K562 (cell line): ENCODE measurements around the gene LAMP1. TPM values are rescaled to one million over a fixed set of nuclear protein-coding genes. Genes with fewer than 3 reads are reported as not detected.

Experiments
- BCOR ChIP-seq: fragments of 450-650 bp; IDR thresholded peaks from 2 replicates; pipeline ENCODE4 v1.6.1; 2016
- C11orf30 ChIP-seq: fragments of 450-650 bp; IDR thresholded peaks from 2 replicates; pipeline ENCODE4 v1.6.1; 2016; ENCODE audit warnings: low read depth, mild to moderate bottlenecking
- CEBPB ChIP-seq: fragments of 450-650 bp; IDR thresholded peaks from 2 replicates; pipeline ENCODE4 v1.6.1; 2016; ENCODE audit warnings: missing genetic modification characterization, missing compliant biosample characterization
- DDX20 ChIP-seq: fragments of 450-650 bp; IDR thresholded peaks from 2 replicates; pipeline ENCODE4 v1.6.1; 2016; ENCODE audit warnings: missing genetic modification characterization, low read depth, mild to moderate bottlenecking, missing compliant biosample characterization, moderate library complexity
- EP300 ChIP-seq: IDR thresholded peaks from 2 replicates; pipeline ENCODE4 v1.6.1; 2012; ENCODE audit warnings: low read length, improper control_type of control experiment
- FOXA1 ChIP-seq: fragments of 450-650 bp; IDR thresholded peaks from 2 replicates; pipeline ENCODE4 v1.6.1; 2016; ENCODE audit warnings: mild to moderate bottlenecking, borderline replicate concordance
- FOXK2 ChIP-seq, 2 experiments: fragments of 450-650 bp; IDR thresholded peaks in 1 of 2; conservative IDR thresholded peaks in 1 of 2; 2 replicates each; pipeline ENCODE4 v1.6.1; 2016; ENCODE audit warnings: low read depth in 2 of 2, mild to moderate bottlenecking in 1 of 2
- HNRNPK ChIP-seq: fragments of 200-400 bp; formaldehyde crosslinking; IDR thresholded peaks from one replicate; pipeline ENCODE4 v1.6.1; 2018; ENCODE audit warnings: mild to moderate bottlenecking, low read depth, low read length; ENCODE audit not compliant: poor library complexity, severe bottlenecking
- LCOR ChIP-seq: sonication (generic); formaldehyde crosslinking; IDR thresholded peaks from 2 replicates; pipeline ENCODE4 v1.8.0; 2022; ENCODE audit warnings: mild to moderate bottlenecking, missing genetic modification reagents
- MEF2A ChIP-seq: IDR thresholded peaks from 2 replicates; pipeline ENCODE4 v1.6.1; 2011; ENCODE audit warnings: low read depth, mild to moderate bottlenecking, low read length, moderate library complexity; ENCODE audit not compliant: control insufficient read depth
- NFYB ChIP-seq: IDR thresholded peaks from 2 replicates; pipeline ENCODE4 v1.6.1; 2011; ENCODE audit warnings: mild to moderate bottlenecking, moderate library complexity; ENCODE audit not compliant: insufficient read length; ENCODE audit errors: extremely low read depth
- POLR2B ChIP-seq: fragments of 450-650 bp; IDR thresholded peaks from 2 replicates; pipeline ENCODE4 v1.6.1; 2018; ENCODE audit warnings: low read depth; ENCODE audit not compliant: partially characterized antibody
- TAF7 ChIP-seq: fragments of 450-650 bp; IDR thresholded peaks from 2 replicates; pipeline ENCODE4 v1.6.1; 2016; ENCODE audit warnings: missing genetic modification characterization, missing compliant biosample characterization
- polyA plus RNA-seq, 8 experiments: library from polyadenylated mRNA; depleted of rRNA in 4 of 8; stranded (reverse) in 5 of 8; unstranded in 3 of 8; fragments of >200 nt; fragmentation: Nextera tagmentation in 2 of 8; fragmentation: Illumina TruSeq in 1 of 8; extraction: Ambion mirVana in 2 of 8; extraction: Trizol in 1 of 8; gene quantifications; 2 replicates each; pipeline versions ENCODE4 v1.2.1 to v1.2.3, GENCODE V29; 2011 to 2014; ENCODE audit warnings: inconsistent platforms in 1 of 8, missing spikeins in 1 of 8
- total RNA-seq, 7 experiments: library from RNA; depleted of rRNA in 6 of 7; stranded (reverse); fragments of >200 nt in 6 of 7; fragmentation: Illumina TruSeq in 2 of 7; extraction: Trizol in 2 of 7; gene quantifications; 2 replicates each; pipeline versions ENCODE4 v1.2.1 to v1.2.3, GENCODE V29; 2011 to 2021; ENCODE audit warnings: low replicate concordance in 1 of 7
- TF ChIP-seq, protein P1 (sequence below): fragments of 450-650 bp; IDR thresholded peaks from 2 replicates; pipeline ENCODE4 v1.6.1; 2018; ENCODE audit warnings: mild to moderate bottlenecking, low read depth; ENCODE audit not compliant: partially characterized antibody
- TF ChIP-seq, protein P2 (sequence below), 2 experiments: fragments of 450-650 bp in 1 of 2; IDR thresholded peaks; 2 replicates each; pipeline ENCODE4 v1.6.1; 2011 to 2017; ENCODE audit warnings: low read depth in 2 of 2, antibody characterized with exemption in 1 of 2, borderline replicate concordance in 1 of 2, low read length in 1 of 2, mild to moderate bottlenecking in 1 of 2, mixed read lengths in 1 of 2; ENCODE audit not compliant: control insufficient read depth in 1 of 2
- TF ChIP-seq, protein P3 (sequence below): fragments of 250-450 bp; sonication (Bioruptor Pico); IDR thresholded peaks from 2 replicates; pipeline ENCODE4 v1.4.0; 2020

Gene LAMP1
- total and polyA plus RNA-seq, 9 of the 15 experiments (the other 6 are each of a cell fraction or from before 2014, with no cell fraction given) = 2.2 to 70.1 (median 30.5) TPM

DNA sequence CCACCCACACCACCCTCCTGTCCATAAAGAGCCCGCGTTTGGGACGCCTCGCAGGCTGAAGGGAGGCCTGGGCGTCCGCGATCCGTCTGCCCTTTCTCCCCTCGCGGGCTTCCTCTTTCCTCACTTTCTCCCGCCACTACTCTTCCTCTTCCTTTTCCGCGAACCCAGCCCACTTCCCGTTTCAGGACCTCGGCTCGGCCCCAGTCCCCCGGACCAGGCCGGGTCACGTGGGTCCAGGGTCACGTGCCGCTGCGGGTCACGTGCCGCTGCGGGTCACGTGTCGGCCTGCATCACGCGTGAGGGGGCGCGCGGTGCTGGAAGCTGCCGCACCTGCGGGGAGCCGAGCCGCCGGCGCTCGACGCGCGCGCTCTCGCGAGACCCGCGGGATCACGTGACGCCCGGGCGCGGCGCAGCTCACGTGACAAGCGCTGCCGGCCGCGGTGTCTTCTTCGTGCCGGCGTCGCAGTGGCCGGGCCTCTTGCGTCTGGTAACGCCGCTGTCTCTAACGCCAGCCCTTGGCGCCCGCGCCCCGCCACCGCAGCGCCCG is at the start of gene LAMP1 (continued):
- peak; percentile 100 for TF ChIP-seq C11orf30
- TF ChIP-seq HNRNPK = no peak
- TF ChIP-seq, protein P1, sequence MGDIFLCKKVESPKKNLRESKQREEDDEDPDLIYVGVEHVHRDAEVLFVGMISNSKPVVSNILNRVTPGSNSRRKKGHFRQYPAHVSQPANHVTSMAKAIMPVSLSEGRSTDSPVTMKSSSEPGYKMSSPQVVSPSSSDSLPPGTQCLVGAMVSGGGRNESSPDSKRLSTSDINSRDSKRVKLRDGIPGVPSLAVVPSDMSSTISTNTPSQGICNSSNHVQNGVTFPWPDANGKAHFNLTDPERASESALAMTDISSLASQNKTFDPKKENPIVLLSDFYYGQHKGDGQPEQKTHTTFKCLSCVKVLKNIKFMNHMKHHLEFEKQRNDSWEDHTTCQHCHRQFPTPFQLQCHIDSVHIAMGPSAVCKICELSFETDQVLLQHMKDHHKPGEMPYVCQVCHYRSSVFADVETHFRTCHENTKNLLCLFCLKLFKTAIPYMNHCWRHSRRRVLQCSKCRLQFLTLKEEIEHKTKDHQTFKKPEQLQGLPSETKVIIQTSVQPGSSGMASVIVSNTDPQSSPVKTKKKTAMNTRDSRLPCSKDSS = no peak
- TF ChIP-seq, protein P2, sequence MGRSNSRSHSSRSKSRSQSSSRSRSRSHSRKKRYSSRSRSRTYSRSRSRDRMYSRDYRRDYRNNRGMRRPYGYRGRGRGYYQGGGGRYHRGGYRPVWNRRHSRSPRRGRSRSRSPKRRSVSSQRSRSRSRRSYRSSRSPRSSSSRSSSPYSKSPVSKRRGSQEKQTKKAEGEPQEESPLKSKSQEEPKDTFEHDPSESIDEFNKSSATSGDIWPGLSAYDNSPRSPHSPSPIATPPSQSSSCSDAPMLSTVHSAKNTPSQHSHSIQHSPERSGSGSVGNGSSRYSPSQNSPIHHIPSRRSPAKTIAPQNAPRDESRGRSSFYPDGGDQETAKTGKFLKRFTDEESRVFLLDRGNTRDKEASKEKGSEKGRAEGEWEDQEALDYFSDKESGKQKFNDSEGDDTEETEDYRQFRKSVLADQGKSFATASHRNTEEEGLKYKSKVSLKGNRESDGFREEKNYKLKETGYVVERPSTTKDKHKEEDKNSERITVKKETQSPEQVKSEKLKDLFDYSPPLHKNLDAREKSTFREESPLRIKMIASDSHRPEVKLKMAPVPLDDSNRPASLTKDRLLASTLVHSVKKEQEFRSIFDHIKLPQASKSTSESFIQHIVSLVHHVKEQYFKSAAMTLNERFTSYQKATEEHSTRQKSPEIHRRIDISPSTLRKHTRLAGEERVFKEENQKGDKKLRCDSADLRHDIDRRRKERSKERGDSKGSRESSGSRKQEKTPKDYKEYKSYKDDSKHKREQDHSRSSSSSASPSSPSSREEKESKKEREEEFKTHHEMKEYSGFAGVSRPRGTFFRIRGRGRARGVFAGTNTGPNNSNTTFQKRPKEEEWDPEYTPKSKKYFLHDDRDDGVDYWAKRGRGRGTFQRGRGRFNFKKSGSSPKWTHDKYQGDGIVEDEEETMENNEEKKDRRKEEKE (IDR thresholded peaks at IDR 0.05; ENCODE audit: borderline replicate concordance in 1 of 2, control insufficient read depth in 1 of 2, low read depth in 2 of 2, low read length in 1 of 2) = no peak
- no peak for TF ChIP-seq CEBPB (tag)
- peak; percentile 53; the same call in 1 of the 2 replicates for TF ChIP-seq MEF2A
- TF ChIP-seq EP300 = peak; percentile 63
- TF ChIP-seq BCOR = peak; percentile 66; the same call in 1 of the 2 replicates
- TF ChIP-seq FOXK2 (conservative IDR thresholded peaks at IDR 0.05 in 1 of 2, IDR thresholded peaks at IDR 0.05 in 1 of 2; ENCODE audit: low read depth in 2 of 2) = peak; percentile 85 to 94
- TF ChIP-seq POLR2B = no peak
- TF ChIP-seq, protein P3, sequence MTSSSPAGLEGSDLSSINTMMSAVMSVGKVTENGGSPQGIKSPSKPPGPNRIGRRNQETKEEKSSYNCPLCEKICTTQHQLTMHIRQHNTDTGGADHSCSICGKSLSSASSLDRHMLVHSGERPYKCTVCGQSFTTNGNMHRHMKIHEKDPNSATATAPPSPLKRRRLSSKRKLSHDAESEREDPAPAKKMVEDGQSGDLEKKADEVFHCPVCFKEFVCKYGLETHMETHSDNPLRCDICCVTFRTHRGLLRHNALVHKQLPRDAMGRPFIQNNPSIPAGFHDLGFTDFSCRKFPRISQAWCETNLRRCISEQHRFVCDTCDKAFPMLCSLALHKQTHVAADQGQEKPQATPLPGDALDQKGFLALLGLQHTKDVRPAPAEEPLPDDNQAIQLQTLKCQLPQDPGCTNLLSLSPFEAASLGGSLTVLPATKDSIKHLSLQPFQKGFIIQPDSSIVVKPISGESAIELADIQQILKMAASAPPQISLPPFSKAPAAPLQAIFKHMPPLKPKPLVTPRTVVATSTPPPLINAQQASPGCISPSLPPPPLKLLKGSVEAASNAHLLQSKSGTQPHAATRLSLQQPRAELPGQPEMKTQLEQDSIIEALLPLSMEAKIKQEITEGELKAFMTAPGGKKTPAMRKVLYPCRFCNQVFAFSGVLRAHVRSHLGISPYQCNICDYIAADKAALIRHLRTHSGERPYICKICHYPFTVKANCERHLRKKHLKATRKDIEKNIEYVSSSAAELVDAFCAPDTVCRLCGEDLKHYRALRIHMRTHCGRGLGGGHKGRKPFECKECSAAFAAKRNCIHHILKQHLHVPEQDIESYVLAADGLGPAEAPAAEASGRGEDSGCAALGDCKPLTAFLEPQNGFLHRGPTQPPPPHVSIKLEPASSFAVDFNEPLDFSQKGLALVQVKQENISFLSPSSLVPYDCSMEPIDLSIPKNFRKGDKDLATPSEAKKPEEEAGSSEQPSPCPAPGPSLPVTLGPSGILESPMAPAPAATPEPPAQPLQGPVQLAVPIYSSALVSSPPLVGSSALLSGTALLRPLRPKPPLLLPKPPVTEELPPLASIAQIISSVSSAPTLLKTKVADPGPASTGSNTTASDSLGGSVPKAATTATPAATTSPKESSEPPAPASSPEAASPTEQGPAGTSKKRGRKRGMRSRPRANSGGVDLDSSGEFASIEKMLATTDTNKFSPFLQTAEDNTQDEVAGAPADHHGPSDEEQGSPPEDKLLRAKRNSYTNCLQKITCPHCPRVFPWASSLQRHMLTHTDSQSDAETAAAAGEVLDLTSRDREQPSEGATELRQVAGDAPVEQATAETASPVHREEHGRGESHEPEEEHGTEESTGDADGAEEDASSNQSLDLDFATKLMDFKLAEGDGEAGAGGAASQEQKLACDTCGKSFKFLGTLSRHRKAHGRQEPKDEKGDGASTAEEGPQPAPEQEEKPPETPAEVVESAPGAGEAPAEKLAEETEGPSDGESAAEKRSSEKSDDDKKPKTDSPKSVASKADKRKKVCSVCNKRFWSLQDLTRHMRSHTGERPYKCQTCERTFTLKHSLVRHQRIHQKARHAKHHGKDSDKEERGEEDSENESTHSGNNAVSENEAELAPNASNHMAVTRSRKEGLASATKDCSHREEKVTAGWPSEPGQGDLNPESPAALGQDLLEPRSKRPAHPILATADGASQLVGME = peak; percentile 64; the same call in 1 of the 2 replicates
- peak; percentile 59 for TF ChIP-seq TAF7 (tag)
- no peak for TF ChIP-seq NFYB
- TF ChIP-seq DDX20 (tag) = no peak
- no peak; the same call in 1 of the 2 replicates for TF ChIP-seq LCOR (CRISPR knock-in tag)
- no peak for TF ChIP-seq FOXA1
